Measurements from ENCODE around the gene DGKZ.
A peak's percentile ranks its signal among the peaks of the same experiment; 100 is the strongest.

The DGKZ gene

DNA sequence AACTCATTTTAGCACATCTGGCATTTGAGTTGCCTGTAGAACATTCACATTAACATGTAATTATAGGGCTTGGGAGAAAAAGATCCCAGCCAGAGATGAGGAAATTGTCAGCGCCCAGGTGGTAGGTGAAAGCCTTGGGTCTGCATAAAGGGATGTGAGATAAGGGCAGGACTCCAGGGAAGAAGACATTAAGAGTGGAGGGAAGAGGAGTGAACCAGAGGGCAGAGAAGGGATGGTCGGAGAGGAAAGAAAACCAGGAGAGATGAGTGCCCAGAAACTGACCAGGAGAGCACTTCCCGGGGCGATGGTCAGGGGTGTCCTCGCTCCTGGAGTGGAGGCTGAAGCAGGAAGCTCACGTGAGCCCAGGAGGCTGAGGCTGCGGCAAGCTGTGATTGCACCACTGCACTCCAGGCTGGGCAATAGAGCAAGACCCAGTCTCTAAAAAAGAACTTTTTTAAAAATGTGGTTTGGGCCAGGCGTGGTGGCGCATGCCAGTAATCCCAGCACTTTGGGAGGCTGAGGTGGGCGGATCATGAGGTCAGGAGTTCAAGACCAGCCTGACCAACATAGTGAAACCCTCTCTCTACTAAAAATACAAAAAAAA lies 20.3 kb upstream of the DGKZ start:
- no peak for DNase-seq

DNA sequence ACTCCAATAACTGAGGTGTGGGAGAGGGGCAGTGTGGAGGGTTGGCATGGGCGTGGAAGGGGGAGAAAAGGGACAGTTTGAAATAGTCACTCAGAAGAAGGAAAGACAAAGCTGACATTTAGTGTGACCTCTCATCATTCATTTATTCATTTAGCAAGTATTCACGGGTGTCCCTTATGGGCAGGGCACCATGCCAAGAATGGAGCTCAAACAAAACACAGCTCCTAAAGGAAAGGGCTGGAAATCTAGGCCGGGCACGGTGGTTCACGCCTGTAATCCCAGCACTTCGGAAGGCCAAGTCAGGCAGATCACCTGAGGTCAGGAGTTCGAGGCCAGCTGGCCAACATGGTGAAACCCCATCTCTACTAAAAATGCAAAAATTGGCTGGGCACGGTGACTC lies 19.4 kb upstream of the DGKZ start:
- no peak for DNase-seq

DNA sequence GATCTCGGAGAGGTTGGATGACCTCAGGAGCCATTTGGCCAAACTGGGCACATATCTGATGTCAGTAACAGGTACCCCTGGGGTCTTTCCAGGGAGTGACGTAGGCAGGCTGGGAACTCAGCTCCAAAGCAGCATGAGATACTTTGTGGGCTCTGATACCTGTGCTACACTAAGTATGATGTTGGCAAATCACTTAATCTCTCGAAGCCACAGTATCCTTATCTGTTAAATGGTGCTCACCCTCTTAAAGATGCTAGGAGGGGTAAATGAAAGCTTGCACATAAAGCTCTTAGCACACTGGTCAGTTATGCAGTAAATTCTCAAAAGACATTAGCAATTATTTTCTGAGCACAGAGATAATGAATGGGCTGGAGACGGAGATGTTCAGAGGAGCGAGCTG lies 17.1 kb upstream of the DGKZ start:
- no peak for DNase-seq

DNA sequence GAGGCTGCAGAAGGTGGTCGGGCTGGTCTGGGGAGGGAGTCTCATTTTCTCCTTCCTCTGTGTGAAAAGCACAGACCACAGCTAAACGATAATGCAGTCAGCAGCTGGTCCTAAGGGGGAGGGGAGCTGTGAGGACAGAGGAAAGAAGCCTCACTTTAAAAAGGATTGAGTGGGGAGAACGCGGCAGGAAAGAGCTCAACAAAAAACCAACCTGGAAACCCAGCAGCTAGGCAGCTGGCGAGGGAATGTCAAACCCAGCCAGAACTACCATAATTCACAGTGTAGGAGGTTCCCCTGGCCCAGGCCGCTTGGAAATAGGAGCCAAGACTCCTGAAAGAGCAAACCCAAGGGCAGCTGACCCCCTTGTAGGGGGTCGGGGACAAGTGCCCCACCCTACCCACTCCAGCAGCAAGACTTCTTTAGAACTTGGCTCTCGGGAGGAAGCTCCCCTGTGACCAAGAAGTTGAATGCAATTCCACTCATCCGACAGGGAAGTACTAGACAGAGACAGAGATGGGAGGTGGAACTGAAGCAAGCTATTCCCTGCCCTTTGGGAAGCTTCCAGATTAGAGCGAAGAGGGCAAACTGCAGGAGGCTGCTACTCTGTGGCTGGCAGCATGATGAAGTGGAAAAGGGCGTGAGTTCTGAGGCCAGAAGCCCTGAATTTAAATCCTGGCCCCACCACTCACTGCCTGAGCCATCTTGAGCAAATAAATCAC lies 16.5 kb upstream of the DGKZ start:
- peak; percentile 73 for DNase-seq

DNA sequence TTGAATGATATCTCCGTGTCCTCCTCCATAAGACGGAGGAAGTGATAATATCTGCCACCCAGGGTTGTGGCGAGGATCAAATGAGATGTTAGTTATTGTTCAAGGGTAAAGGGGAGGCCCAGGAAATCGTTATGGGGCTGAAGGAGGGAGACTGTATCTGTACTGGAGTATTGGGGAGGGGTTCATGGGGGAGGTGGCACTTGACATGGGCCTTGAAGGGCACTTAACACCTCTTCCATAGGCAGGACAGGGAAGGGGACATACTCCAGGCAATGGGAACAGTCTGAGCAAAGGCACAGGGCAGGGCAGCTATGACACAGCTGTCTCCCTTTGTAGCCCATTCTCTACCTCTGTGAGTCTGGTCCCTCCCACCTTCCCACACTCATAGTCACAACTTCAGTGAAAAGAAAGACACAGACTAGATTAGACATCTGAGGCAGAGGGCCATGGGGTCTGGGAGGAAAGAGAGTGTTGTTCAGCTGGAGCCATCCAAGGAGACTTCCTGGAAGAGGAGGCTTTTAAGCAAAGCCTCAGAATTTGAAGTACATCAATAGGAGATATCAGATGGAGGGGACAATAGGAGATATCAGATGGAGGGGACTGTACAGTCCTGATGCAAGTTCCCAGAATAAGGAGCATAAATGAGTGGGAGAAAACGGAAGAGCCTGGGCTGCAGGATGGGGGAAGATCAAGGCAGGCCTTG lies 15.8 kb upstream of the DGKZ start:
- DNase-seq, result no peak

DNA sequence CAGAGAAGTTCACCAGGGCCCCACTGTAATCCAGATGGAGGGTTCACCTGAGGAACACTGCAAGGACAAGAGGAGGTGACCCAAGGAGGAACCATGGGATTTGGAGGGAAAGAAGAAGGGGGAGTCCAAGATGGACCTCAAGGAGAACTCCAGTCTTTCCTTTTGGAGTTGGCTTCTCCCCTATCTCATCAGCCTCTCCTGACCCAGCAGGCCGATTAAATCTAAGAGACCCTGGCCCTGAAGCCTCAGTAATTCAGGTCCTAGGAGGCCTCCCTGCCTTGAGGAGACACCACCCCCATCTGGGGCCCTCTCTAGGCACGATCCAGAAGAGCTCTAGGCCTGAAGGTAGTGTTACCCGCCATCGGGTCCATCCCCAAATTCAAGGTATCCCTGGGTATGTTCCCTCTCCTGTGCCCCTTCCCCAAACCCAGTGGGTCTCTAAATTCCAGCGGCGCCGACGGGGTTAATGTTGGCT lies 15.1 kb upstream of the DGKZ start:
- no peak for DNase-seq

DNA sequence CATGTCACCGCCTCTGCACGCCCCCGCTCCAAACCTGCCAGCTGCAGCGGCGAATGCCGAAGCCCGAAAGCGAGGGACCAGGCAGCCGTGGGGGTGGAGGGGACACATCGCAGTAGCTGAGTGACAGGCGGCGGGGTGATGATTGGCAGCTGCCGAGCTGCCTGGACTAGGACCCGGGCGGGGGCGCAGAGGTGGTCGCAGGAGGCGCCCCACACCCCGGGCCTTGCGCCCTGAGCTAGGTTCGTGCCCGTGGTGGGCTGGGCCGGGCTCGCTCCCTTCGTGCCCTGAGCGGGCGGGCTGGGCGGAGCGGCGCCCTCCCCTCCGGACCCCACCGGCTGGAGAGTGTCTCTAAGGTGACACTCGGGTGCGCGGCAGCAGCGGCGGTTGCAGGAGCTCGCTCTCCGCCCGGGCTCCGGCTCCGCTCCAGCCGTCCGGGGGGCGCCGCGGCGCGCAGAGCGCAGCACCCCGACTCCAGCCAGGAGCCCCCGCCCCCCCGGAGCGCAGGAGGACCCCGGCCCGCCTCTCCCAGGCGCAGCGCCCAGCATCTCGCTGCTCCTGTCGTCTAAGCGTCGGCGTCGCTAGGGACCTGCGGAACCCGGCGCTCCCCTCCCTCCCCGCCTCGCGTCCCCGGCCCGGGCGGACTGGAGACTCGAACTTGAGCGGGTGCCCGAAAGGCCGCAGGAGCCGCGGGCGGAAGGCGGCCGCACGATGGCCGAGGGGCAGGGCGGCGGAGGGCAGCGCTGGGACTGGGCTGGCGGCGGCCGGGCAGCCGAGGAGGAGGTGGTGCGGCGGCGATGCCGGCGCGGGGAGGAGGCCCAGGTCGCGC lies 14.5 kb upstream of the DGKZ start:
- DNase-seq, result peak; percentile 47

DNA sequence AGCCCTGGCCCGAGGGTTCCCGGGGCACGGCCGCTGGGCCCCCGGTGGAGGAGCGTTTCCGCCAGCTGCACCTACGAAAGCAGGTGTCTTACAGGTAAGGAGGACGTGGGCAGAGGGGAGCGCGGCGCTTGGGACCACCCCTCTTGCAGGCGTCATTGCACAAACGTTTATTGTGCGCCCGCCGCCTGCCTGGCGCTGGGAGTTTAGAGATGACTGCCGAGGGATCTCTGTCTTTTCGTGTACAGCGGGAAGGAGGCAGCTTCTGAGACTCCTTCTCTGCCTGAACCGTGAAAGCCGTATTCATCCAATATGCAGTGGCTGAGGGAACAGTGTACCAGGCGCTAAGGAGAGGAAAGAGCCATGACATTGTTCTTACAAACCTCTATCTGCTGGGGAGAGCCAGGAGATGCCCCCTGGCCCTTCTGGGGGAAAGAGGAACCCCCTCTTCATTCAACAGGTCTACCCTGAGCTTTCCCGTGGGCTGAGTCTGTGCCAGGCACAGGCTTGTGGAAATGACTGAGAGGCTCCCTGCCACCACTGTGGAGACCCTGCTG lies 13.8 kb upstream of the DGKZ start:
- peak; percentile 11 for DNase-seq

DNA sequence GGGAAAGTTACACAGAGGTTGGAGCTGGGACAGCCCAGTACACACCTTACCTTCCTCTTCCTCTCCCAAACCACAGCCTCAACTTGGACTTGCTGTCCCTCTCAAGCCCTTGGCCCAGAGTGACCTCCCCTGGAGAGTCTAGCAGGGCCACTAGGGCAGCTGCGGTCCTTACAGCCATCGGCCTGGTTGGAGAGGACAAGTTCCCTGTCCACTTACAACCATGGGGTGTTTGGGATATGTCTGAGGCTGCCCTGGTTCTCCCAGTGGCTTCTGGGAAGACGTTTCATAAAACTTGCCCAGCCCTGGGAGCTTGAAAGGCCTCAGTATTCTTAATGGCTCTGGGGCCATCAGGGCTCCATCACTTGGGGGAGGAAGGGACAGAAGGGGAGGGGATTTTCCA lies 13.1 kb upstream of the DGKZ start:
- DNase-seq, result no peak

DNA sequence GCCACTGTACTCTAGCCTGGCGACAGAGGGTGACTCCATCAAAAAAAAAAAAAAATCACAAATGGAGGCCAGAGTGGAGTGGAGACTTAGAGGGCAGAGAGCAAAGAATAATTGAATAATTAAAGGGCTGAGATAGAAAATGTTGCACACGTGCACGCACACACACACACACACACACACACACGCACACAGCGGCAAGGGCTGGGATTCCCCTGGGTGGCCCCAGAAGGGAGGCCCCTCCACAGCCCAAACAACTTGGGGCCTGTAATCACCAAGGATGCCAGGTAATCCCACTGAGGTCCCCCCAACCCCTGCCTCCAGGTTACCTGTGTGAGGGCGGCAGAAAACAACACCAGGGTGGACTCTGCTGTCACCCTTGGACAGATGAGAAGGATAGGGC lies 12.0 kb upstream of the DGKZ start:
- DNase-seq, result no peak

DNA sequence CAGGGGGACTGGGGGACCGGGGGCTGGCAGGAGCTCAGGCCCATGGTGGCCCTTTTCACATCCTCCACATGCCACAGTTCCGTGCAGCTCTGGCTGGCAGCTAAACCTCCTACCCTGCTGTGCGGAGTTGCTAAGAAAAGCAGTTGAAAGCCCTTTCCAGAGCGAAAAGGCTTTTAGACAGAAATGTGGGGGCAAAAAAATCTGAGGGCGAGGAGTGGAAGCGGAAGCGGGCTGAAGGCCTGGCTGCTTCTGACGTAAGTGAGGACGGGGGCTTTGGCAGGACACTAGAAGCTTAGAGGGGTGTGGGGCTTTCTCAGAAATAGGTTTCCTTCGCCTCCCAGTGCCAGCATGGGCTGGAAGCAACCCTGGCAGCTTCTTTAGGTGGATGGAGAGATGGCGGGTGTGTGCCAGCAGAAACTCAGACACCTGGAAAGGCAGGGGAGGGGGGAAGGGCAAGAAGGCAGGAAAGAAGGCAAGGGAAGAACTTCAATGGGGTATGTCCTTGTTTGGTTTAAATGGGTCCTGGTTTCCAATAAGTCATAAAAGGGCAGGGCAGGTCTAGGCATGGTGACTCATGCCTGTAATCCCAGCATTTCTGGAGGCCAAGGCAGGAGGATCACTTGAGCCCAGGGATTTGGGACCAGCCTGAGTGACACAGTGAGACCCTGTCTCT lies 11.2 kb upstream of the DGKZ start:
- no peak for DNase-seq

DNA sequence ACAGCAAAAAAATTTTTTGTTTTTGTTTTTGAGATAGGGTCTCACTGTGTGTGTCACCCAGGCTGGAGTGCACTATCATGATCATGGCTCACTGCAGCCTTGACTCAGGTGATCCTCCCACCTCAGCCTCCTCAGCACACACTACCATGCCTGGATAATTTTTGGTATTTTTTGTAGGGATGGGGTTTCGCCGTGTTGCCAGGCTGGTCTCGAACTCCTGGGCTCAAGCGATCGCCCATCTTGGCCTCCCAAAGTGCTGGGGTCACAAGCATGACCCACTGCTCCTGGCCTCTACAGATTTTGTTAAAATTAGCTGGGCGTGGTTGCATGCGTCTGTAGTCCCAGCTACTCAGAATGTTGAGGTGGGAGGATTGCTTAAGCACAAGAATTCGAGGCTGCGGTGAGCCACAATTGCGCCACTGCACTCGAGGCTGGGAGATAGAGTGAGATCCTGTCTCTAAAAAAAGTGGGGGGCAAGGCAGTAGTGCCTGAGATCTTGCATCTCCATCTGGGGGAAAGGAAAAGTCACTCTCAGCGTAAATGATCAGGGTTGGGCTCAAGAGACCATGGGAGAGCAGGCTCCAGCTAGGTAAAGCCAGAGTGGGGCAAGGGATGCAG lies 10.6 kb upstream of the DGKZ start:
- DNase-seq, result no peak

DNA sequence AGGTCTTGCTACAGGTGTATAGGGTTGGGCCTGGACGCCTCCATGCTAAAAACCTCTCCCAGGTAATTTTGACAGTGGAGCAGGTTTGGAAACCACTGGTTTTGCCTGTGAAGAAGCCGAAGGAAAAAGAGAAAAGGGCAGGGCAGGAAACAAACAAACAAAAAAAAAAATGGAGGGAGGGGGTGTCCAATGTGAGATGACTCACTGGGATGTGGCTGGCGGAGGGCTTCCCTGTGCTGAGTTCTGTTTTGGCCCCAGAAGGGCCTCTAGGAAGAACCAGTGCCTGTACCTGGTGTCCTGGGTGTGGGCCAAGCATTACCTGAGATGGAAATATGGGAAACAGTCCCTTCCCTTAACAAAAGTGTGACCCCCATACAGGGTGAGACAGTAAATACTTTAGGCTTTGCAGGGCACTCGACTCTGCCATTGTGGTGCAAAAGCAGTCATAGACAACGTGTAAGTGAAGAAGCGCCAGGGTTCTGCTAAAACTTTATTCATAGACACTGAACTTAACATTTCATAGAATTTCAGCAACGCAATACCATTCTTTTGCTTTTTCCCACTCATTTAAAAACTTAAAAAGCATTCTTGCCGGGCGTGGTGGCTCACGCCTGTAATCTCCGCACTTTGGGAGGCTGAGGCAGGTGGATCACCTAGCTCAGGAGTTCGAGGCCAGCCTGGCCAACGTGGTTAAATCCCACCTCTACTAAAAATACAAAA lies 9.5 kb upstream of the DGKZ start:
- no peak for DNase-seq

DNA sequence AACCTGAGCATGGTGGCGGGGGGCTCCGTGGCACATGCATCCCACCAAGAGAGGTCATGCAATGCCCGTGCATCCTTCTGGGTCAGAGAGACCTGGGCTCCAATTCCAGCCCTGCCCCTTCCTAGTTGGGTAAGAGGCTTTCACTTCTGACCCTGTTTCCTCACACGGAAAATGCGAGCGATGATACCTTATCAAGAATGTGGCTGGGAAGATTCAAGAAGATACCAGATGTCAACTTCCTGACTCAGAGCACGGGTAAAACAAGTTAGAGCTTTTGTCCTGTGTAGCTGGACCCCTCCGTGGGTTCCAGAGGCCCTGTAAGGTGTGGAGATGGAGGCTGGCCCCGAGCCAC lies 8.7 kb upstream of the DGKZ start:
- DNase-seq, result no peak

DNA sequence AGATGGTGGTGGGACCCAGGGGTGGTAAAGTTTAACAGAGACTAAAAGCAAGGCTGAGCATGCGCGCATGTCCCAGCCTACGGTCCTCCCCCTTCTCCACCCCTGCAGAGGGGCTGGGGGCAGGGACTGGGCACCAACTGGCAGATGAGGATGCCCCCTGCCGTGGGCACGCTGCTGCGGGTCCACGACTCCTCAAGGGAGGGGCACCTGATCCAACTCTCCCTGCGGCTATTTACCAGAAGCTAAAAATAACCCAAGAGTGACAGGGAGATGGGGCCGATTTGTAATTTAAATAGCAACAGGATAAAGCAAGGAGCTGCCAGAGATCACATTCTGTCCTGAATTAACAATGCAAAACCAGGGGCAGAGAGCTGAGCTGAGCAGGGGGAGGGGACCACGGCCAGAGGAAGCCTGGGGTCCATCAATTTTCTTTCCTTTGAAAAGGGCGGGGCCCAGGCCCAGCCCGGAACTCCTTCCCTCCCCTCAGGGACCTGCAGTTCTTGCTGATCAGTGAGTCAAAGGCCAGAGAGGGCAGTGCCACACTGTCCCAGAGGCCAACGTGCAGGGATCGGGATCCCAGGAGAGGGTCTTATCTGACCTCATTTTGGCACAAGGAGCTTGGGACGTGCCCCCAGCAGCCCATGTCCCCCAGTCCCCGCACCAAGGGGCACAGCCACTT lies 8.1 kb upstream of the DGKZ start:
- DNase-seq, result no peak

DNA sequence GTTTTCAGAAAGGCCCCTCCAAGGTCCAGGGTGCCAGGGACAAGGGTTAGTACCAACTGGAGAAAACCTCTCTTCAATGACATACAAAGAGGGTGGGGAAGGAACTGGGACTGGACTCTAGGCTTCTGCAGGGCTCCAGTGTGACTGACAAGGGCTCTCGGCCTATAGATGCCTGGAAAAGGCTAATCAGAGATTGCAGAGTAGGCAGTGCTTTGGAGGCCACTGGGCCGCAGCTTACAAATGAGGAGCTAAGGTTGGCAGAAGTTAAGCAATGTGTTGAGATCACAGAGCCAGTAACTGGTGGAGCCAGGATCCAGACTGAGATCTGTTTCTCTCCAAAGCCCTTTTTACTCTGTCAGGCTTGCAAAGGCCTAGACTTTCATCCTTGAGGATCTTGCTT lies 7.4 kb upstream of the DGKZ start:
- no peak for DNase-seq

DNA sequence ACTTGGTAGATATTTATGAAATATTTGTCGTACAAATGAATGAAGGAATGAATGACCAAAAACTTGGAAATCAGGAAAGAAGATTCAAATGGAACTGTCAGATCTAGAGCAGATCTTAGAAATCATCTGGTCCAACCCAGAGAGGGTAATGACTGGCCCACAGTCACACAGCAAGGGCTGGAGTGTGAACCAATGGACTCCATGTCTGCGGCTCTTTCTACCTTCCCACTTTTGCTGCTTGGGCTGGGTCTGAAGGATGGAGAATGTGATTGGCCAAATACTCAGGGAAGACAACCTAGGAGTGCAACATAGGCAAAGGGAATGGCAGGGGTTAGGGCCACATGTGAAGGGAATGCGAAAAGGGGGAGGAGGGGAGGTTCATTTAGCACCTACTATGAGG lies 5.8 kb upstream of the DGKZ start:
- DNase-seq, result no peak

DNA sequence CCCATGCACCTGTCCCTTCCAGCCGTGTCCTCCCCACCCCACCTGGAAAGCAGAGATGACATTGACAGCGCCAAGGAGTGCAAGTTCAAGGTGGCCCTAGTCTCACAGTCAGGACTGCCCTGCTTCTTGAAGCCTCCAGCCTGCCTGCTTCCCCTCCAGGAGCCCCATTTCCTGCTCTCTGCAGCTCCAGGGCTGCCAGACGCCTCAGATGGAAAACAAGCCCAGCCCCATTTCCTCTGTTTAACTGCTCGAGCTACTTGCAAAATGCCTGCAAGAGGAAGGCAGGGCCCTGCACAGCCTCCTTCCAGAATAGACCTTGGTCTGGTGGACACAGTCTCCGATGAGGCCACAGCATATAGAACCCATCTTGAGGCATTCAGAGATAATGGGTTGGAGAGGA lies 5.0 kb upstream of the DGKZ start:
- no peak for DNase-seq

DNA sequence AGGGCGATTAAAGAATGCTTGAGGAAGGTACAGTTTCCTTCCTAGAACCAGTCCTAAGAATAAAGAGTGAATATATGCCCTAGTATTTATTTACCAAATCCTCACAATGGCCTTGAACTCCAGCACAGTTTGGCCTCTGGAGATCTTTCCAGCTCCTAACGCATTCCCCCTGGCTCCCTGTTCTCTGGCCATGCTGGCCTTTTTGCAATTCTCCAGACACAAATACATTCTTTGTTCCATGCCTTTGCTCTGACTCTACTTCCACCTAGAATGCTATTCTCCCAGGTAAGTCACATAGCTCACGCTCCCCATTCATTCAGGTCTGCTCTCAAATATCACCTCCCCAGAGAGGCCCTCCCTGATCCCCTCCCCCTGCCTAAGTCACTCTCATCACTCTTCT lies 3.7 kb upstream of the DGKZ start:
- DNase-seq, result no peak

DNA sequence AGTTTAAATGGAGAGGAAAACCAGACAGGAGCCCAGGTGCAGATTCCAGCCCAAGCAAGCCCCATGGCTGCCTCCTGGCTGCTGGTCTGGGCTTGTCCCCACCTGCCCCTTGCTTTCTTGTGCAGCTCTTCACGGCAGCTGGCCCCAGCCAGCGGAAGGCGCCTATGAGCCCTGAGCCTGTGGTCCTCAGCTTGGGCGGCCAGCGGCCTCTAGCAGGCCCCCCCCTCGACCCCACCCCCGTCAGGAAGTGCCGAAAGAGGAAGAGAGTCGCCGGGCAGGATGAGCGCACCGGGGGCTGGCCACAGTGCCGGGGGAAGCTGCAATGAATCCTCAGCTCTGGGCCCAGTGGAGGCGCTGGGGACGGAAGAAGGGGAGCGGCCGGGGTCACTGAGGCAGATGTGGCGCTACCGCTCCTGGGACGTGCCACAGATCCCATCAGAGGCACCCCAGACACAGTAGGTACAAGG lies 2.1 kb upstream of the DGKZ start:
- DNase-seq, result peak; percentile 10
